Measurements from ENCODE around the gene CDC26. TPM values are rescaled to one million over a fixed set of nuclear protein-coding genes. Genes with fewer than 3 reads are reported as not detected.

Gene CDC26
- total RNA-seq, 1 experiment from 2014 or later = 29.3 TPM

DNA sequence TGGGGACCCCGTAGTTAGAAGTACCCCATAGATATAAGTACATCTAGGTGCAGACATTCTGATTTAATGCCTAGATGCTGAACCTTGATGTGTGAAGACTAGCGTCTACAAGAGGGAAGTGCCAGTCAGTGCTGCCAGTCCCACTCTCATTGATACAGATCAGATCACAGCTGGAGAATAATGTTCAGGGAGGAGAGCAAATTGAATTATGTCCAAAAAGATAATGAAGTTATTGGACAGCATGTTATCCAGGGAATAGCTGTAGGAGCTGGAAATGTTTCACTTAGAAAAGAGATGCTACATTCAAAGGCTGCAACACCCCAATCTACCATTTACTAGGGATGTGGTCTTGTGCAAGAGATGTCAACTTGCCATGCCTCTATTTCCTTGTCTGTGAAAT is 43.7 kb upstream of the CDC26 start:
- Histone ChIP-seq H3K9me3 (no peaks in the 10 kb centered on the region), H3K4me3 (ENCODE audit: low read depth, low read length) (no peak overlapping the region), H3K4me1 (no peaks in the 10 kb centered on the region), H3K27me3 (replicated peaks; ENCODE audit: control insufficient read depth, insufficient read depth, low read length) (no peaks in the 10 kb centered on the region), H3K36me3 (ENCODE audit: control insufficient read depth, insufficient read depth, low read length) (no peaks in the 10 kb centered on the region)
- ChIA-PET POLR2A (no interaction called here), CTCF (no interaction called here)
- H3K27me3 Mint-ChIP-seq (ENCODE audit: insufficient read depth, unreplicated experiment) = no peaks in the 10 kb centered on the region
- no peak for DNase-seq
- no peaks in the 10 kb centered on the region for H3K4me1 Mint-ChIP-seq (ENCODE audit: low read depth, unreplicated experiment)
- H3K36me3 Mint-ChIP-seq (ENCODE audit: insufficient read depth, unreplicated experiment) = no peaks in the 10 kb centered on the region
- no peaks in the 10 kb centered on the region for H3K9me3 Mint-ChIP-seq (ENCODE audit: unreplicated experiment)
- intact Hi-C loops (cut with micrococcal nuclease; ENCODE audit: unreplicated experiment) = no loop called here
- H3K27ac Mint-ChIP-seq (ENCODE audit: unreplicated experiment) = no peak overlapping the region
- TF ChIP-seq CTCF (IDR thresholded peaks at IDR 0.05; ENCODE audit: insufficient read depth in 1 of 2, low read depth in 1 of 2, low read length in 1 of 2, severe bottlenecking in 1 of 2, unreplicated experiment in 1 of 2) = no peak
- no TSS peak for BruUV-seq (replicated peaks)
- no peak overlapping the region for H3K4me3 Mint-ChIP-seq (ENCODE audit: unreplicated experiment)

- H3K4me3 ChIP-seq (ENCODE audit: low read depth, low read length) = no peak overlapping the region
- peak; percentile 36 to 48 for TF ChIP-seq CTCF (IDR thresholded peaks at IDR 0.05; ENCODE audit: insufficient read depth in 1 of 2, low read depth in 1 of 2, low read length in 1 of 2, severe bottlenecking in 1 of 2, unreplicated experiment in 1 of 2)
- Mint-ChIP-seq H3K4me3 (ENCODE audit: unreplicated experiment) (no peak overlapping the region), H3K27me3 (ENCODE audit: insufficient read depth, unreplicated experiment) (no peaks in the 10 kb centered on the region), H3K27ac (ENCODE audit: unreplicated experiment) (no peak overlapping the region), H3K4me1 (ENCODE audit: low read depth, unreplicated experiment) (no peaks in the 10 kb centered on the region), H3K9me3 (ENCODE audit: unreplicated experiment) (no peaks in the 10 kb centered on the region), H3K36me3 (ENCODE audit: insufficient read depth, unreplicated experiment) (no peaks in the 10 kb centered on the region)
- intact Hi-C loops (cut with micrococcal nuclease; ENCODE audit: unreplicated experiment) = no loop called here
- no TSS peak for BruUV-seq (replicated peaks)
- DNase-seq = no peak
- no peaks in the 10 kb centered on the region for H3K36me3 ChIP-seq (ENCODE audit: control insufficient read depth, insufficient read depth, low read length)
- CTCF ChIA-PET = interaction anchor here (0.7 kb wide), 1 partner anchor 167 kb away, joined by 3 read pairs; the partner anchor contains the start of gene SLC31A2
- no peaks in the 10 kb centered on the region for H3K4me1 ChIP-seq
- H3K9me3 ChIP-seq = no peaks in the 10 kb centered on the region
- POLR2A ChIA-PET = no interaction called here
- H3K27me3 ChIP-seq (replicated peaks; ENCODE audit: control insufficient read depth, insufficient read depth, low read length) = no peaks in the 10 kb centered on the region
These were observed 42.4 kb upstream of the CDC26 start for GRCh38 chr9:113317777-113318176.

DNA sequence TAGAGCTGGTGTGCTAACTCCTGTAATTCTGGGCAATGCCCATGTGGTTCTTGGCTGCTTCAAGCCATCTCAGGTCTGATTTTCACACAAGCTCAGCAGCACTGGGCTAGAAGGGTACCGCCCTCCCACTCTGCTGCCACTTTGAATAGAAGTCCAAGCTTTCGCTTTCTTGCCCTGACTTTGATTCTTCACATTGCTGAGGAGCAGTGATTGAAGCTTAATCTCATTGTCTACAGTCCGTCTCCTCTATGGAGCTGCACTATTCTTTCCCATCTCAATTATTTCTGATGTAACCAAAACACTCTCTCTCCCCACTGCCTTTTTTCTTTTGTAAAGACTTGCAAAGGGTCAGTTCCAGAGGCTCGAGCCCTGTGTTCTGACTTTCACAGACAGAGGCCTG is 40.7 kb upstream of the CDC26 start:
- H3K4me1 ChIP-seq = no peaks in the 10 kb centered on the region
- Mint-ChIP-seq H3K27me3 (ENCODE audit: insufficient read depth, unreplicated experiment) (no peaks in the 10 kb centered on the region), H3K4me3 (ENCODE audit: unreplicated experiment) (no peak overlapping the region), H3K4me1 (ENCODE audit: low read depth, unreplicated experiment) (no peaks in the 10 kb centered on the region), H3K9me3 (ENCODE audit: unreplicated experiment) (no peaks in the 10 kb centered on the region), H3K36me3 (ENCODE audit: insufficient read depth, unreplicated experiment) (no peaks in the 10 kb centered on the region), H3K27ac (ENCODE audit: unreplicated experiment) (no peak overlapping the region)
- intact Hi-C loops (cut with micrococcal nuclease; ENCODE audit: unreplicated experiment) = no loop called here
- no peaks in the 10 kb centered on the region for H3K27me3 ChIP-seq (replicated peaks; ENCODE audit: control insufficient read depth, insufficient read depth, low read length)
- H3K36me3 ChIP-seq (ENCODE audit: control insufficient read depth, insufficient read depth, low read length) = no peaks in the 10 kb centered on the region
- no peak for TF ChIP-seq CTCF (IDR thresholded peaks at IDR 0.05; ENCODE audit: insufficient read depth in 1 of 2, low read depth in 1 of 2, low read length in 1 of 2, severe bottlenecking in 1 of 2, unreplicated experiment in 1 of 2)
- no TSS peak for BruUV-seq (replicated peaks)
- no peak overlapping the region for H3K4me3 ChIP-seq (ENCODE audit: low read depth, low read length)
- H3K9me3 ChIP-seq = no peaks in the 10 kb centered on the region
- DNase-seq = no peak
- ChIA-PET CTCF (no interaction called here), POLR2A (no interaction called here)
